CD14-positive monocyte (primary cell): ENCODE data around the gene TBX6. TPM values are rescaled to one million over a fixed set of nuclear protein-coding genes. Genes with fewer than 3 reads are reported as not detected.

Experiments used
- DNase-seq, 3 donors: peaks; one replicate each; pipeline ENCODE4 v3.0.0-alpha.2; 2011 to 2022
- H2AFZ ChIP-seq: 2 replicates; pipeline ENCODE4 v1.6.0; 2012; ENCODE audit warnings: mild to moderate bottlenecking, low read depth, low read length, inconsistent platforms; ENCODE audit not compliant: insufficient read depth, poor library complexity, severe bottlenecking
- H3K27ac ChIP-seq, 2 donors: 1 replicate in 1 of 2; 2 replicates in 1 of 2; pipeline ENCODE4 v1.5.1; 2012 to 2013; ENCODE audit warnings: low read length in 2 of 2, control low read depth in 1 of 2, inconsistent platforms in 1 of 2, low read depth in 1 of 2, mild to moderate bottlenecking in 1 of 2
- H3K27me3 ChIP-seq, 2 donors: one replicate each; pipeline versions ENCODE4 v1.6.0 to v1.6.1; 2011 to 2013; ENCODE audit warnings: low read length in 2 of 2; ENCODE audit not compliant: control insufficient read depth in 2 of 2, insufficient read depth in 2 of 2
- H3K36me3 ChIP-seq, 2 donors: replicated peaks in 1 of 2; 1 replicate in 1 of 2; 2 replicates in 1 of 2; pipeline versions ENCODE4 v1.5.1 to v1.6.1; 2012 to 2013; ENCODE audit warnings: low read length in 2 of 2, control low read depth in 1 of 2, inconsistent platforms in 1 of 2, mild to moderate bottlenecking in 1 of 2; ENCODE audit not compliant: insufficient read depth in 2 of 2, control insufficient read depth in 1 of 2
- H3K4me1 ChIP-seq, 2 donors: 1 replicate in 1 of 2; 2 replicates in 1 of 2; pipeline versions ENCODE4 v1.5.1 to v1.6.1; 2012 to 2013; ENCODE audit warnings: low read length in 2 of 2, control low read depth in 1 of 2, inconsistent platforms in 1 of 2, mild to moderate bottlenecking in 1 of 2, moderate library complexity in 1 of 2; ENCODE audit not compliant: insufficient read depth in 2 of 2, control insufficient read depth in 1 of 2
- H3K4me2 ChIP-seq: replicated peaks from 2 replicates; pipeline ENCODE3; 2012; ENCODE audit warnings: low read length, moderate library complexity, mild to moderate bottlenecking; ENCODE audit not compliant: poor library complexity, severe bottlenecking; ENCODE audit errors: extremely low read depth
- H3K4me3 ChIP-seq, 3 experiments: fragments of 200-600 bp in 1 of 3; sonication (generic) in 1 of 3; replicated peaks in 1 of 3; 1 replicate in 2 of 3; 2 replicates in 1 of 3; pipeline ENCODE4 v1.5.1; 2011 to 2013; ENCODE audit warnings: low read length in 3 of 3, mild to moderate bottlenecking in 3 of 3, control low read depth in 2 of 3, low read depth in 2 of 3, inconsistent platforms in 1 of 3, moderate library complexity in 1 of 3
- H3K79me2 ChIP-seq: 2 replicates; pipeline ENCODE4 v1.6.0; 2012; ENCODE audit warnings: mild to moderate bottlenecking, control low read depth, inconsistent platforms, low read length, moderate library complexity; ENCODE audit not compliant: insufficient read depth
- H3K9ac ChIP-seq: 2 replicates; pipeline ENCODE4 v1.6.0; 2017; ENCODE audit warnings: low read length, mild to moderate bottlenecking; ENCODE audit not compliant: insufficient read depth, poor library complexity, severe bottlenecking
- H3K9me3 ChIP-seq, 2 donors: replicated peaks in 1 of 2; 1 replicate in 1 of 2; 2 replicates in 1 of 2; pipeline versions ENCODE4 v1.5.1 to v1.6.1; 2012 to 2013; ENCODE audit warnings: low read length in 2 of 2, control low read depth in 1 of 2; ENCODE audit not compliant: control insufficient read depth in 1 of 2, insufficient read depth in 1 of 2
- H4K20me1 ChIP-seq: 2 replicates; pipeline ENCODE4 v1.6.0; 2012; ENCODE audit warnings: mild to moderate bottlenecking, low read length, control low read depth, moderate library complexity; ENCODE audit not compliant: insufficient read depth
- H3K27ac Mint-ChIP-seq, 7 donors: one replicate each; pipeline ENCODE4 v1.8.0; 2020; ENCODE audit warnings: mild to moderate bottlenecking in 7 of 7, mixed read lengths in 7 of 7, moderate library complexity in 6 of 7, inconsistent platforms in 2 of 7
- H3K27me3 Mint-ChIP-seq, 3 donors: one replicate each; pipeline ENCODE4 v1.8.0; 2021 to 2022; ENCODE audit warnings: low read depth in 3 of 3, mild to moderate bottlenecking in 3 of 3, mixed read lengths in 3 of 3, moderate library complexity in 3 of 3, inconsistent platforms in 1 of 3
- H3K36me3 Mint-ChIP-seq, 2 donors: one replicate each; pipeline ENCODE4 v1.8.0; 2020; ENCODE audit warnings: mixed read lengths in 2 of 2, inconsistent platforms in 1 of 2, mild to moderate bottlenecking in 1 of 2
- H3K4me1 Mint-ChIP-seq: one replicate; pipeline ENCODE4 v1.8.0; 2020; ENCODE audit warnings: mild to moderate bottlenecking, mixed read lengths
- H3K4me3 Mint-ChIP-seq, 2 donors: one replicate each; pipeline ENCODE4 v1.8.0; 2020; ENCODE audit warnings: mild to moderate bottlenecking in 2 of 2, mixed read lengths in 2 of 2, moderate library complexity in 1 of 2
- H3K9me3 Mint-ChIP-seq, 7 donors: one replicate each; pipeline ENCODE4 v1.8.0; 2020 to 2022; ENCODE audit warnings: mixed read lengths in 7 of 7, mild to moderate bottlenecking in 6 of 7, moderate library complexity in 6 of 7, inconsistent platforms in 2 of 7
- CTCF ChIP-seq: fragments of 200-600 bp; IDR thresholded peaks from one replicate; pipeline ENCODE4 v1.8.0; 2022; ENCODE audit warnings: antibody characterized with exemption, mild to moderate bottlenecking
- WGBS: methylation state at CpG from one replicate; pipeline ENCODE4 v1.1.5; 2013; ENCODE audit warnings: missing lambda C conversion rate; ENCODE audit not compliant: insufficient coverage; 5-methylcytosine and 5-hydroxymethylcytosine counted together
- intact Hi-C, 2 donors: fragments of 100-400 bp; cut with micrococcal nuclease; formaldehyde crosslinking; loops; one replicate each; pipeline versions ENCODE4 v1.15.0 to v1.15.1; 2023
- polyA plus RNA-seq, 3 donors: library from polyadenylated mRNA; depleted of rRNA in 1 of 3; unstranded in 2 of 3; stranded (reverse) in 1 of 3; fragments of 300-500 nt in 2 of 3; fragments of >200 nt in 1 of 3; fragmentation: Illumina TruSeq in 2 of 3; gene quantifications; 1 replicate in 2 of 3; 2 replicates in 1 of 3; pipeline ENCODE4 v1.2.3, GENCODE V29; 2012 to 2021

The TBX6 gene
- polyA plus RNA-seq, 3 donors, result 0.10 to 0.65 (median 0.11) TPM

GRCh38 chr16:30063278-30063892 is 28.3 kb downstream of the TBX6 start:
- H3K36me3 Mint-ChIP-seq, result peaks cover 14 to 20% of the 10 kb centered on the region in 2 donors
- Histone ChIP-seq H3K79me2 (peaks cover 44% of the 10 kb centered on the region), H3K4me3 (peak overlapping the region in 2 of 3 experiments; percentile 97 to 99), H3K36me3 (peaks cover 13 to 18% of the 10 kb centered on the region in 2 donors), H3K4me1 (peaks cover 33 to 40% of the 10 kb centered on the region in 2 donors), H2AFZ (peak overlapping the region; percentile 90), H4K20me1 (peaks cover 28% of the 10 kb centered on the region), H3K27ac (peak overlapping the region; percentile 94), H3K27me3 (no peaks in the 10 kb centered on the region), H3K9ac (peak overlapping the region; percentile 68), H3K4me2 (peak overlapping the region; percentile 87), H3K9me3 (no peaks in the 10 kb centered on the region)
- H3K27ac Mint-ChIP-seq, result peak overlapping the region; percentile 94 to 97 (median 96)
- no peak for TF ChIP-seq CTCF
- peak overlapping the region; percentile 93 to 97 for H3K4me3 Mint-ChIP-seq
- H3K9me3 Mint-ChIP-seq, result peaks cover 0 to 2% (median 0%) of the 10 kb centered on the region in 7 donors
- H3K27me3 Mint-ChIP-seq, result peaks cover 0 to 3% (median 0%) of the 10 kb centered on the region in 3 donors
- H3K4me1 Mint-ChIP-seq, result peaks cover 26% of the 10 kb centered on the region
- intact Hi-C loops, result no loop called here
- no peak for DNase-seq
- 59% methylated on average over 12 of the region's 12 CpGs for WGBS

- intact Hi-C loops, result no loop called here
- peaks cover 0 to 3% (median 0%) of the 10 kb centered on the region in 3 donors for H3K27me3 Mint-ChIP-seq
- no peak overlapping the region for H3K4me3 Mint-ChIP-seq
- Histone ChIP-seq H3K27ac (no peak overlapping the region), H3K4me3 (no peak overlapping the region), H3K36me3 (no peaks in the 10 kb centered on the region), H3K27me3 (no peaks in the 10 kb centered on the region), H3K9me3 (no peaks in the 10 kb centered on the region), H3K4me2 (no peak overlapping the region), H2AFZ (no peak overlapping the region), H3K9ac (no peak overlapping the region), H3K79me2 (peaks cover 20% of the 10 kb centered on the region), H4K20me1 (peaks cover 4% of the 10 kb centered on the region), H3K4me1 (peaks cover 16 to 21% of the 10 kb centered on the region in 2 donors)
- no peak for DNase-seq
- H3K36me3 Mint-ChIP-seq, result no peaks in the 10 kb centered on the region
- H3K4me1 Mint-ChIP-seq, result peaks cover 14% of the 10 kb centered on the region
- TF ChIP-seq CTCF, result no peak
- peaks cover 0 to 2% (median 0%) of the 10 kb centered on the region in 7 donors for H3K9me3 Mint-ChIP-seq
- no CpG with 5 or more reads among the region's 2 CpGs for WGBS
- H3K27ac Mint-ChIP-seq, result no peak overlapping the region
Measured at GRCh38 chr16:30060836-30061554, 30.7 kb downstream of the TBX6 start.
